ENCODE measurements around the gene PKD1L1.

DNA sequence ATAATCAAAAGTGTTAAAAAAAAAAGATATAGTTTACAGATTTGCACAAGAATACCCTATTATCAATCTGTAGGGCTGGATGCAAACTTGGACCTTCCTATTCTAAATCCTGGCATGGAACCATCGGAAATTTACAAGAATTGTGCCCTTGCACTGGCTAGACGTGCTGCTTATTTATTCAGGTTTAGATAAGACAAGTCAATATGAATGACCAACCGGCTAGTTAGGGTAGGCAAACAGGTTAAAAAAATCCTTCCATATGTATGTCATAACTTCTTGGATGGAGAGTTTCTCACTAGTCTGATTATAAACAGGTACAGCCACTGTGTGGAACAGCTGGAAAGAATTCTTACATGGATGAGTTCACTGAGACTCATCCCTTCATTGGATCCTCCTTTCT is 41.4 kb downstream of the PKD1L1 start:
- no peak for TF ChIP-seq EP300 (conservative IDR thresholded peaks at IDR 0.05; ENCODE audit: poor library complexity, severe bottlenecking)
- TF ChIP-seq SMC3 (conservative IDR thresholded peaks at IDR 0.05; ENCODE audit: poor library complexity): no peak
- TF ChIP-seq, protein P1, sequence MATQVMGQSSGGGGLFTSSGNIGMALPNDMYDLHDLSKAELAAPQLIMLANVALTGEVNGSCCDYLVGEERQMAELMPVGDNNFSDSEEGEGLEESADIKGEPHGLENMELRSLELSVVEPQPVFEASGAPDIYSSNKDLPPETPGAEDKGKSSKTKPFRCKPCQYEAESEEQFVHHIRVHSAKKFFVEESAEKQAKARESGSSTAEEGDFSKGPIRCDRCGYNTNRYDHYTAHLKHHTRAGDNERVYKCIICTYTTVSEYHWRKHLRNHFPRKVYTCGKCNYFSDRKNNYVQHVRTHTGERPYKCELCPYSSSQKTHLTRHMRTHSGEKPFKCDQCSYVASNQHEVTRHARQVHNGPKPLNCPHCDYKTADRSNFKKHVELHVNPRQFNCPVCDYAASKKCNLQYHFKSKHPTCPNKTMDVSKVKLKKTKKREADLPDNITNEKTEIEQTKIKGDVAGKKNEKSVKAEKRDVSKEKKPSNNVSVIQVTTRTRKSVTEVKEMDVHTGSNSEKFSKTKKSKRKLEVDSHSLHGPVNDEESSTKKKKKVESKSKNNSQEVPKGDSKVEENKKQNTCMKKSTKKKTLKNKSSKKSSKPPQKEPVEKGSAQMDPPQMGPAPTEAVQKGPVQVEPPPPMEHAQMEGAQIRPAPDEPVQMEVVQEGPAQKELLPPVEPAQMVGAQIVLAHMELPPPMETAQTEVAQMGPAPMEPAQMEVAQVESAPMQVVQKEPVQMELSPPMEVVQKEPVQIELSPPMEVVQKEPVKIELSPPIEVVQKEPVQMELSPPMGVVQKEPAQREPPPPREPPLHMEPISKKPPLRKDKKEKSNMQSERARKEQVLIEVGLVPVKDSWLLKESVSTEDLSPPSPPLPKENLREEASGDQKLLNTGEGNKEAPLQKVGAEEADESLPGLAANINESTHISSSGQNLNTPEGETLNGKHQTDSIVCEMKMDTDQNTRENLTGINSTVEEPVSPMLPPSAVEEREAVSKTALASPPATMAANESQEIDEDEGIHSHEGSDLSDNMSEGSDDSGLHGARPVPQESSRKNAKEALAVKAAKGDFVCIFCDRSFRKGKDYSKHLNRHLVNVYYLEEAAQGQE (IDR thresholded peaks at IDR 0.05; ENCODE audit: borderline replicate concordance): no peak
- TF ChIP-seq, protein P2, sequence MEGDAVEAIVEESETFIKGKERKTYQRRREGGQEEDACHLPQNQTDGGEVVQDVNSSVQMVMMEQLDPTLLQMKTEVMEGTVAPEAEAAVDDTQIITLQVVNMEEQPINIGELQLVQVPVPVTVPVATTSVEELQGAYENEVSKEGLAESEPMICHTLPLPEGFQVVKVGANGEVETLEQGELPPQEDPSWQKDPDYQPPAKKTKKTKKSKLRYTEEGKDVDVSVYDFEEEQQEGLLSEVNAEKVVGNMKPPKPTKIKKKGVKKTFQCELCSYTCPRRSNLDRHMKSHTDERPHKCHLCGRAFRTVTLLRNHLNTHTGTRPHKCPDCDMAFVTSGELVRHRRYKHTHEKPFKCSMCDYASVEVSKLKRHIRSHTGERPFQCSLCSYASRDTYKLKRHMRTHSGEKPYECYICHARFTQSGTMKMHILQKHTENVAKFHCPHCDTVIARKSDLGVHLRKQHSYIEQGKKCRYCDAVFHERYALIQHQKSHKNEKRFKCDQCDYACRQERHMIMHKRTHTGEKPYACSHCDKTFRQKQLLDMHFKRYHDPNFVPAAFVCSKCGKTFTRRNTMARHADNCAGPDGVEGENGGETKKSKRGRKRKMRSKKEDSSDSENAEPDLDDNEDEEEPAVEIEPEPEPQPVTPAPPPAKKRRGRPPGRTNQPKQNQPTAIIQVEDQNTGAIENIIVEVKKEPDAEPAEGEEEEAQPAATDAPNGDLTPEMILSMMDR (IDR thresholded peaks at IDR 0.05; ENCODE audit: poor library complexity, severe bottlenecking): no peak
- no peak for TF ChIP-seq EZH2 (IDR thresholded peaks at IDR 0.05; ENCODE audit: borderline replicate concordance, insufficient read depth, low read length, poor library complexity, severe bottlenecking)
- no peak for TF ChIP-seq TAF1 (IDR thresholded peaks at IDR 0.05; ENCODE audit: low read depth)
- TF ChIP-seq POLR2AphosphoS5 (IDR thresholded peaks at IDR 0.05): no peak
- TF ChIP-seq RAD21 (conservative IDR thresholded peaks at IDR 0.05): no peak

All from neural cell (in vitro differentiated cells).